ENCODE data around the gene PLVAP. TPM values are rescaled to one million over a fixed set of nuclear protein-coding genes. Genes with fewer than 3 reads are reported as not detected.
A peak's percentile ranks its signal among the peaks of the same experiment; 100 is the strongest.

Gene PLVAP
- total and polyA plus RNA-seq, 9 of the 15 experiments (the other 6 are each of a cell fraction or from before 2014, with no cell fraction given) = 0.09 to 0.84 (median 0.51) TPM; not detected in 4

DNA sequence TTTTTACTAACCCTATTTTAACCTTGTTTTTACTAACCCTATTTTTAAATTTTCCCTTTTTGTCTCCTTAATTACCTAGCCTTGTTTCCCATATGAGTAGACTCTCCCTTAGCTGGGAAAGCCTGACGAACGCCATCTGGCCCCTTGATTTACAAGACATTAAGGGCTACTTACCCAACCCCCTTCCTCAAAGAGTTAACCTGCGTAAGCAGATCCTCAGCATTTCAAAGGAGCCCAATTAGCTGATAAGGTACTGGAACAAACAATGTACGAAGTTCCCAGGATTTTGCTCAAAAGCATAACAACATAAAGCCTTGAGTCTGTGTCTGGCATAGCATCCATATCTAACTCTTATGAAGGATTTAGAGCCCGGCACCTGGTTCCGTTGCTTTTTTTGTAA lies 38.0 kb upstream of the PLVAP start:
- Histone ChIP-seq H4K20me1 (replicated peaks; ENCODE audit: control insufficient read depth, insufficient read depth, low read length) (no peaks in the 10 kb centered on the region), H3K4me3 (no peak overlapping the region), H3K27ac (ENCODE audit: extremely low read depth, low read depth, low read length) (no peak overlapping the region), H3K4me1 (replicated peaks in 1 of 2; ENCODE audit: control insufficient read depth in 2 of 2, insufficient read depth in 2 of 2, low read length in 2 of 2) (peaks cover 6 to 7% of the 10 kb centered on the region in 2 experiments; a peak in 3 of 5 replicates), H2AFZ (ENCODE audit: low read depth, low read length) (no peak overlapping the region), H3K4me2 (ENCODE audit: insufficient read depth, low read length) (no peak overlapping the region), H3K9ac (ENCODE audit: insufficient read depth in 1 of 2, low read depth in 2 of 2, low read length in 2 of 2) (no peak overlapping the region), H3K9me1 (ENCODE audit: control insufficient read depth, insufficient read depth, low read length) (no peaks in the 10 kb centered on the region), H3K27me3 (ENCODE audit: control insufficient read depth in 2 of 2, insufficient read depth in 2 of 2, low read length in 2 of 2) (no peaks in the 10 kb centered on the region), H3K79me2 (ENCODE audit: control insufficient read depth, insufficient read depth, low read length) (no peaks in the 10 kb centered on the region; the same call in 2 of the 3 replicates), H3K36me3 (ENCODE audit: control insufficient read depth, insufficient read depth, low read length) (peaks cover 29% of the 10 kb centered on the region; the same call in 1 of the 3 replicates), H3K9me3 (replicated peaks; ENCODE audit: control insufficient read depth, insufficient read depth, low read depth, low read length) (no peaks in the 10 kb centered on the region)
- in situ Hi-C loops (cut with MboI) (no loop called here), intact Hi-C loops (cut with micrococcal nuclease) (no loop called here)
- 82% methylated on average over 6 of the region's 6 CpGs for WGBS (ENCODE audit: insufficient coverage, low coverage, missing lambda C conversion rate)
- POLR2A ChIA-PET = interaction anchor here (0.6 to 3.8 kb wide), 2 partner anchors 9 to 36 kb away, joined by 3 to 17 read pairs; partner anchors contain the start of gene BST2
- FAIRE-seq (no peak), ATAC-seq (no peak), DNase-seq (ENCODE audit: extremely low read depth in 1 of 4, low spot score in 3 of 4) (no peak)
- no peak for TF ChIP-seq CEBPB (tag; IDR thresholded peaks at IDR 0.05)
- TF ChIP-seq JUNB (CRISPR knock-in tag; conservative IDR thresholded peaks at IDR 0.05) = no peak
- no peak for TF ChIP-seq NCOA1 (IDR thresholded peaks at IDR 0.05; ENCODE audit: low read depth)
- TF ChIP-seq ELF1 (tag; IDR thresholded peaks at IDR 0.05) = no peak
- no peak for TF ChIP-seq RFX7 (CRISPR knock-in tag; IDR thresholded peaks at IDR 0.05)
- no peak for TF ChIP-seq KHSRP (IDR thresholded peaks at IDR 0.05)
- TF ChIP-seq PHF20 (IDR thresholded peaks at IDR 0.05; ENCODE audit: partially characterized antibody) = no peak
- TF ChIP-seq ZBTB43 (CRISPR knock-in tag; IDR thresholded peaks at IDR 0.05) = no peak
- TF ChIP-seq ZNF586 (CRISPR knock-in tag; conservative IDR thresholded peaks at IDR 0.05) = no peak
- TF ChIP-seq, protein P1, sequence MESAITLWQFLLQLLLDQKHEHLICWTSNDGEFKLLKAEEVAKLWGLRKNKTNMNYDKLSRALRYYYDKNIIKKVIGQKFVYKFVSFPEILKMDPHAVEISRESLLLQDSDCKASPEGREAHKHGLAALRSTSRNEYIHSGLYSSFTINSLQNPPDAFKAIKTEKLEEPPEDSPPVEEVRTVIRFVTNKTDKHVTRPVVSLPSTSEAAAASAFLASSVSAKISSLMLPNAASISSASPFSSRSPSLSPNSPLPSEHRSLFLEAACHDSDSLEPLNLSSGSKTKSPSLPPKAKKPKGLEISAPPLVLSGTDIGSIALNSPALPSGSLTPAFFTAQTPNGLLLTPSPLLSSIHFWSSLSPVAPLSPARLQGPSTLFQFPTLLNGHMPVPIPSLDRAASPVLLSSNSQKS (CRISPR knock-in tag; IDR thresholded peaks at IDR 0.05) = no peak
- CTCF ChIA-PET (ENCODE audit: low intra/inter-chr PET ratio) = no interaction called here
- BruUV-seq (replicated peaks) = TSS peak; percentile 38

Data from K562 (cell line).